ENCODE data around the gene SETD3.

The SETD3 gene

DNA sequence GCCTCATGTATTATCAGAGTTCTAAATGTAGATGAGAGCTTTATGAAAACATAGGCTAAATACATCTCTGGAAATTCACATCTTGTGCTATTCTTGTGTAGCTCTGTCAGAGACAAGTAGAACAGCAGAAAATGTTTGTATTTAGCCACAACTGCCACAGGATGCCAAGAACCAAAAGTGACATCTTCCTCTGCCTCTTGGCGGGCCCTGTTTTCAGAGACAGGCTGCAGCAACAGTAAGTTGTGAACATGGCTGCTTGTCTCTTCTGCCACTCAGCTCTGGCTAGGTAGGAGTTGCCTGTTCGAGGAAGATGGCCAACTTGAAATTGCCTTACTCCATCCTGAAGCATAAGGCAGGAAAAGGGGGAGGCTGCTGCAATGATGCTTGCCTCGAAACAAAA is 30.4 kb downstream of the SETD3 start:
- Histone ChIP-seq H3K36me3 (ENCODE audit: insufficient read depth, low read length) (peaks cover 27% of the 10 kb centered on the region; the same call in 1 of the 2 replicates), H3K27me3 (ENCODE audit: insufficient read depth, low read length) (no peaks in the 10 kb centered on the region), H3K9me3 (ENCODE audit: low read length) (no peaks in the 10 kb centered on the region), H3K4me3 (ENCODE audit: low read depth, low read length, poor library complexity, severe bottlenecking) (no peak overlapping the region), H3K27ac (ENCODE audit: low read depth, low read length, poor library complexity, severe bottlenecking) (no peak overlapping the region), H3K9me2 (ENCODE audit: low read depth, low read length) (no peaks in the 10 kb centered on the region), H3K9ac (ENCODE audit: low read length) (no peak overlapping the region), H3K4me1 (ENCODE audit: insufficient read depth, low read length, severe bottlenecking) (no peaks in the 10 kb centered on the region), H2AFZ (ENCODE audit: low read length) (no peak overlapping the region), H3F3A (ENCODE audit: insufficient read depth, low read length) (no peaks in the 10 kb centered on the region), H4K20me1 (ENCODE audit: insufficient read depth, low read length) (no peaks in the 10 kb centered on the region), H3K4me2 (ENCODE audit: low read length) (no peak overlapping the region), H3K79me2 (ENCODE audit: insufficient read depth, low read length) (no peaks in the 10 kb centered on the region)
- TF ChIP-seq, protein P1, sequence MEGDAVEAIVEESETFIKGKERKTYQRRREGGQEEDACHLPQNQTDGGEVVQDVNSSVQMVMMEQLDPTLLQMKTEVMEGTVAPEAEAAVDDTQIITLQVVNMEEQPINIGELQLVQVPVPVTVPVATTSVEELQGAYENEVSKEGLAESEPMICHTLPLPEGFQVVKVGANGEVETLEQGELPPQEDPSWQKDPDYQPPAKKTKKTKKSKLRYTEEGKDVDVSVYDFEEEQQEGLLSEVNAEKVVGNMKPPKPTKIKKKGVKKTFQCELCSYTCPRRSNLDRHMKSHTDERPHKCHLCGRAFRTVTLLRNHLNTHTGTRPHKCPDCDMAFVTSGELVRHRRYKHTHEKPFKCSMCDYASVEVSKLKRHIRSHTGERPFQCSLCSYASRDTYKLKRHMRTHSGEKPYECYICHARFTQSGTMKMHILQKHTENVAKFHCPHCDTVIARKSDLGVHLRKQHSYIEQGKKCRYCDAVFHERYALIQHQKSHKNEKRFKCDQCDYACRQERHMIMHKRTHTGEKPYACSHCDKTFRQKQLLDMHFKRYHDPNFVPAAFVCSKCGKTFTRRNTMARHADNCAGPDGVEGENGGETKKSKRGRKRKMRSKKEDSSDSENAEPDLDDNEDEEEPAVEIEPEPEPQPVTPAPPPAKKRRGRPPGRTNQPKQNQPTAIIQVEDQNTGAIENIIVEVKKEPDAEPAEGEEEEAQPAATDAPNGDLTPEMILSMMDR (IDR thresholded peaks at IDR 0.05; ENCODE audit: low read length) = no peak
- no peak for TF ChIP-seq EZH2 (IDR thresholded peaks at IDR 0.05; ENCODE audit: borderline replicate concordance, low read length)

DNA sequence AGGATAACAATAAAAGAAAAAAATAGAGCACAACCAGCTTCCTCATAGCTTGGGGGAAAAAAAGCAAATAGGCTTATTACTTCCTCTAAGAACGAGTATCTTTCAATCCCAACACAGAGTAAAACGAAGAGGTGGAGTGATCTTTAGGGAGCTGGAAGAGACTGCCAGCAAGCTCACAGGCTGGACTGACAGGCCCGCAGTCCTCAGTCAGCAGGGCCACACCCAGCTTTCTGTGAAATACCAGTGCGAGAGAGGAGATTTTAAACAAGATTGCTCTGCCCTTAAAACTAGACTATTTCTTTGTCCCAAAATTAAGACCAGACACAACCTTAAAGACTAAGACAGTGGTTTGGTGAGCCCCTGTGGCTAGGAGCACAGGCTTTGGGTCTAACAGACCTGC is 32.9 kb downstream of the SETD3 start:
- Histone ChIP-seq H3K9me3 (ENCODE audit: low read length) (no peaks in the 10 kb centered on the region), H2AFZ (ENCODE audit: low read length) (no peak overlapping the region), H3K36me3 (ENCODE audit: insufficient read depth, low read length) (peaks cover 28% of the 10 kb centered on the region; the same call in 1 of the 2 replicates), H3K27me3 (ENCODE audit: insufficient read depth, low read length) (no peaks in the 10 kb centered on the region), H3K79me2 (ENCODE audit: insufficient read depth, low read length) (no peaks in the 10 kb centered on the region), H3K4me3 (ENCODE audit: low read depth, low read length, poor library complexity, severe bottlenecking) (no peak overlapping the region), H3K27ac (ENCODE audit: low read depth, low read length, poor library complexity, severe bottlenecking) (no peak overlapping the region), H3F3A (ENCODE audit: insufficient read depth, low read length) (no peaks in the 10 kb centered on the region), H3K4me2 (ENCODE audit: low read length) (no peak overlapping the region), H4K20me1 (ENCODE audit: insufficient read depth, low read length) (no peaks in the 10 kb centered on the region), H3K4me1 (ENCODE audit: insufficient read depth, low read length, severe bottlenecking) (no peaks in the 10 kb centered on the region), H3K9me2 (ENCODE audit: low read depth, low read length) (no peaks in the 10 kb centered on the region), H3K9ac (ENCODE audit: low read length) (no peak overlapping the region)
- TF ChIP-seq, protein P1 (IDR thresholded peaks at IDR 0.05; ENCODE audit: low read length) = no peak
- no peak for TF ChIP-seq EZH2 (IDR thresholded peaks at IDR 0.05; ENCODE audit: borderline replicate concordance, low read length)

DNA sequence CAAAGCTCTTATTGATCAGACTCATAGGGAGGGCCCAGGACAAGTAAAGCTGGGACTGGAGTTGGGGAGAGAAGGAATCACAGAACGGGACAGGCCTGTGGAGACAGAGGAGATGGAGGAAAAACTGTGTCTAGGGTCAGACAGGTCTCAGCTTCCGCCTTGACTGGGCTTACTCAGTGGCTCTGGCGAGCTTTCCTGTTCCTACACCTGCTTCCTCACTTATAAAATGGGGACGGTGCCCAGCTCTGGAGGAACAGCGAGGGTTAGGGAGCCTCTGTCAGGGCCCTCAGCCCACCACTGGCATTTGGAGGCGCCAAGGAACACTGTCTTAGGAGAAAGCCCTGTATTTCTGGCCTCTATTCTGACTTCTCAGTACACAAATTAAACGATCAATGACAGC is 34.7 kb downstream of the SETD3 start:
- Histone ChIP-seq H3K9ac (ENCODE audit: low read length) (no peak overlapping the region), H3K36me3 (ENCODE audit: insufficient read depth, low read length) (peaks cover 30% of the 10 kb centered on the region; the same call in 1 of the 2 replicates), H3K4me3 (ENCODE audit: low read depth, low read length, poor library complexity, severe bottlenecking) (no peak overlapping the region), H4K20me1 (ENCODE audit: insufficient read depth, low read length) (no peaks in the 10 kb centered on the region), H3K27ac (ENCODE audit: low read depth, low read length, poor library complexity, severe bottlenecking) (no peak overlapping the region), H3K9me2 (ENCODE audit: low read depth, low read length) (no peaks in the 10 kb centered on the region), H3F3A (ENCODE audit: insufficient read depth, low read length) (no peaks in the 10 kb centered on the region), H3K27me3 (ENCODE audit: insufficient read depth, low read length) (no peaks in the 10 kb centered on the region), H2AFZ (ENCODE audit: low read length) (no peak overlapping the region), H3K79me2 (ENCODE audit: insufficient read depth, low read length) (no peaks in the 10 kb centered on the region), H3K9me3 (ENCODE audit: low read length) (no peaks in the 10 kb centered on the region), H3K4me1 (ENCODE audit: insufficient read depth, low read length, severe bottlenecking) (no peaks in the 10 kb centered on the region), H3K4me2 (ENCODE audit: low read length) (no peak overlapping the region)
- TF ChIP-seq, protein P1 (IDR thresholded peaks at IDR 0.05; ENCODE audit: low read length) = no peak
- TF ChIP-seq EZH2 (IDR thresholded peaks at IDR 0.05; ENCODE audit: borderline replicate concordance, low read length) = no peak

All from OCI-LY1 (cell line).